Type B pancreatic cell (in vitro differentiated cells): Measurements from ENCODE around the gene IL32. TPM values are rescaled to one million over a fixed set of nuclear protein-coding genes. Genes with fewer than 3 reads are reported as not detected.
"Not testable (repeated sequence)": the region's sequence is repeated elsewhere in the genome, so short reads cannot be mapped to it uniquely, and the experiment has no call there.

ENCODE experiments used
- DNase-seq: peaks from one replicate; pipeline ENCODE4 v3.0.0; 2021; ENCODE audit warnings: mixed read lengths; ENCODE audit not compliant: unreplicated experiment; ENCODE audit errors: extremely low spot score
- H3K27ac Mint-ChIP-seq: 2 replicates; pipeline ENCODE4 v1.8.0; 2021; ENCODE audit warnings: mild to moderate bottlenecking, mixed read lengths
- H3K27me3 Mint-ChIP-seq: 2 replicates; pipeline ENCODE4 v1.8.0; 2021; ENCODE audit warnings: mixed read lengths
- H3K36me3 Mint-ChIP-seq: 2 replicates; pipeline ENCODE4 v1.8.0; 2021; ENCODE audit warnings: mixed read lengths
- H3K4me1 Mint-ChIP-seq: one replicate; pipeline ENCODE4 v1.8.0; 2021; ENCODE audit warnings: mixed read lengths; ENCODE audit not compliant: unreplicated experiment
- H3K4me3 Mint-ChIP-seq: 2 replicates; pipeline ENCODE4 v1.8.0; 2021; ENCODE audit warnings: mild to moderate bottlenecking, mixed read lengths
- H3K9me3 Mint-ChIP-seq: 2 replicates; pipeline ENCODE4 v1.8.0; 2021; ENCODE audit warnings: mixed read lengths
- CTCF ChIP-seq: fragments of 200-600 bp; sonication (generic); conservative IDR thresholded peaks from 2 replicates; pipeline ENCODE4 v1.5.0; 2021; ENCODE audit warnings: antibody characterized with exemption, mild to moderate bottlenecking
- total RNA-seq: library from RNA; stranded (reverse); gene quantifications from 2 replicates; pipeline ENCODE4 v1.2.1, GENCODE V29; 2021; ENCODE audit warnings: low replicate concordance

The IL32 gene
- total RNA-seq, 1 donor from 2014 or later, result 12.7 TPM

- H3K27me3 Mint-ChIP-seq, result no peaks in the 10 kb centered on the region
- H3K4me3 Mint-ChIP-seq, result no peak overlapping the region
- peak overlapping the region; percentile 65 for H3K27ac Mint-ChIP-seq
- no peak for TF ChIP-seq CTCF
- H3K4me1 Mint-ChIP-seq, result no peaks in the 10 kb centered on the region
- DNase-seq, result no peak
- no peaks in the 10 kb centered on the region for H3K36me3 Mint-ChIP-seq
- no peaks in the 10 kb centered on the region for H3K9me3 Mint-ChIP-seq
Observed at GRCh38 chr16:3065742-3066439, 451 bp downstream of the IL32 start.

- no peak for TF ChIP-seq CTCF
- H3K36me3 Mint-ChIP-seq, result no peaks in the 10 kb centered on the region
- H3K27me3 Mint-ChIP-seq, result no peaks in the 10 kb centered on the region
- H3K9me3 Mint-ChIP-seq, result no peaks in the 10 kb centered on the region
- H3K4me1 Mint-ChIP-seq, result no peaks in the 10 kb centered on the region
- H3K27ac Mint-ChIP-seq, result no peak overlapping the region
- DNase-seq, result no peak
- no peak overlapping the region for H3K4me3 Mint-ChIP-seq
Observed at GRCh38 chr16:3066440-3066748, 954 bp downstream of the IL32 start.

- Mint-ChIP-seq H3K4me1 (no peaks in the 10 kb centered on the region), H3K27me3 (peaks cover 7% of the 10 kb centered on the region), H3K27ac (peak overlapping the region; percentile 43), H3K9me3 (no peaks in the 10 kb centered on the region), H3K4me3 (no peak overlapping the region), H3K36me3 (no peaks in the 10 kb centered on the region)
- DNase-seq, result no peak
- no peak for TF ChIP-seq CTCF
Observed at GRCh38 chr16:3068487-3068886, 3.0 kb downstream of the IL32 start.

- not testable (repeated sequence) for H3K27ac Mint-ChIP-seq, DNase-seq, H3K4me3 Mint-ChIP-seq, H3K36me3 Mint-ChIP-seq, H3K9me3 Mint-ChIP-seq, H3K4me1 Mint-ChIP-seq
- peaks cover 14% of the 10 kb centered on the region for H3K27me3 Mint-ChIP-seq
Observed at GRCh38 chr16:3069146-3069545, 3.7 kb downstream of the IL32 start.

GRCh38 chr16:3070608-3071111 is 5.2 kb downstream of the IL32 start:
- TF ChIP-seq CTCF, result no peak
- H3K9me3 Mint-ChIP-seq, result no peaks in the 10 kb centered on the region
- peaks cover 24% of the 10 kb centered on the region for H3K27me3 Mint-ChIP-seq
- no peaks in the 10 kb centered on the region for H3K4me1 Mint-ChIP-seq
- no peaks in the 10 kb centered on the region for H3K36me3 Mint-ChIP-seq
- H3K4me3 Mint-ChIP-seq, result no peak overlapping the region
- H3K27ac Mint-ChIP-seq, result no peak overlapping the region
- DNase-seq, result no peak

GRCh38 chr16:3071655-3072054 is 6.2 kb downstream of the IL32 start:
- H3K4me1 Mint-ChIP-seq, result no peaks in the 10 kb centered on the region
- H3K36me3 Mint-ChIP-seq, result no peaks in the 10 kb centered on the region
- peaks cover 30% of the 10 kb centered on the region for H3K27me3 Mint-ChIP-seq
- TF ChIP-seq CTCF, result no peak
- H3K27ac Mint-ChIP-seq, result no peak overlapping the region
- H3K4me3 Mint-ChIP-seq, result no peak overlapping the region
- DNase-seq, result no peak
- H3K9me3 Mint-ChIP-seq, result no peaks in the 10 kb centered on the region

- not testable (repeated sequence) for H3K4me1 Mint-ChIP-seq, H3K9me3 Mint-ChIP-seq, DNase-seq, H3K4me3 Mint-ChIP-seq, H3K27ac Mint-ChIP-seq, H3K36me3 Mint-ChIP-seq
- peaks cover 34% of the 10 kb centered on the region for H3K27me3 Mint-ChIP-seq
Observed at GRCh38 chr16:3072148-3072547, 6.7 kb downstream of the IL32 start.

GRCh38 chr16:3072576-3073263 is 7.3 kb downstream of the IL32 start:
- H3K4me1 Mint-ChIP-seq, H3K36me3 Mint-ChIP-seq, DNase-seq, H3K4me3 Mint-ChIP-seq, H3K9me3 Mint-ChIP-seq, H3K27ac Mint-ChIP-seq: not testable (repeated sequence)
- peaks cover 36% of the 10 kb centered on the region for H3K27me3 Mint-ChIP-seq
